Lung (tissue), 12 donors: ENCODE measurements around the gene ZNF565. TPM values are rescaled to one million over a fixed set of nuclear protein-coding genes. Genes with fewer than 3 reads are reported as not detected.

ENCODE experiments used
- ATAC-seq: fragments of 200-7000 bp; cut with Tn5 transposase; one replicate; pipeline ENCODE4 v1.9.1; 2020; ENCODE audit warnings: moderate number of reproducible peaks; ENCODE audit not compliant: insufficient read depth, low FRiP score
- DNase-seq, 3 donors: peaks; one replicate each; pipeline ENCODE4 v3.0.0-alpha.2; 2013 to 2017
- H3K27ac ChIP-seq, 2 donors: one replicate each; pipeline ENCODE4 v1.5.1; 2013; ENCODE audit warnings: mild to moderate bottlenecking in 2 of 2, moderate library complexity in 2 of 2, control low read depth in 1 of 2, inconsistent platforms in 1 of 2, low read depth in 1 of 2, low read length in 1 of 2
- H3K27me3 ChIP-seq, 3 donors: one replicate each; pipeline ENCODE4 v1.5.1; 2013; ENCODE audit warnings: low read length in 2 of 3; ENCODE audit not compliant: control insufficient read depth in 3 of 3, insufficient read depth in 3 of 3
- H3K36me3 ChIP-seq, 4 donors: one replicate each; pipeline ENCODE4 v1.5.1; 2013; ENCODE audit warnings: low read length in 4 of 4, mild to moderate bottlenecking in 1 of 4, moderate library complexity in 1 of 4; ENCODE audit not compliant: control insufficient read depth in 4 of 4, insufficient read depth in 4 of 4
- H3K4me1 ChIP-seq, 5 donors: one replicate each; pipeline ENCODE4 v1.5.1; 2013; ENCODE audit warnings: low read length in 5 of 5, mild to moderate bottlenecking in 2 of 5, moderate library complexity in 1 of 5; ENCODE audit not compliant: control insufficient read depth in 5 of 5, insufficient read depth in 5 of 5
- H3K4me3 ChIP-seq: one replicate; pipeline ENCODE4 v1.5.1; 2013; ENCODE audit warnings: mild to moderate bottlenecking, control low read depth, moderate library complexity
- H3K9ac ChIP-seq, 2 donors: one replicate each; pipeline ENCODE4 v1.5.1; 2013; ENCODE audit warnings: low read length in 2 of 2, control low read depth in 1 of 2; ENCODE audit not compliant: insufficient read depth in 1 of 2
- H3K9me3 ChIP-seq, 4 donors: one replicate each; pipeline ENCODE4 v1.5.1; 2013; ENCODE audit warnings: low read length in 3 of 4, mild to moderate bottlenecking in 1 of 4, moderate library complexity in 1 of 4; ENCODE audit not compliant: control insufficient read depth in 4 of 4, insufficient read depth in 3 of 4
- CTCF ChIP-seq: IDR thresholded peaks from 2 replicates; pipeline ENCODE4 v1.5.1; 2012; ENCODE audit warnings: mild to moderate bottlenecking; ENCODE audit errors: control extremely low read depth, extremely low read depth
- WGBS, 2 donors: extraction: QIAGEN DNeasy Blood & Tissue Kit; methylation state at CpG; one replicate each; pipeline ENCODE4 v1.1.7; 2013; 5-methylcytosine and 5-hydroxymethylcytosine counted together
- polyA plus RNA-seq, 2 donors: library from polyadenylated mRNA; stranded (reverse); fragments of 200-250 nt; gene quantifications; one replicate each; pipeline ENCODE4 v1.2.1, GENCODE V29; 2013
- total RNA-seq, 2 donors: library from RNA; depleted of rRNA in 1 of 2; stranded (reverse); fragments of >200 nt in 1 of 2; gene quantifications; one replicate each; pipeline ENCODE4 v1.2.1, GENCODE V29; 2014 to 2021
- donor health status: control.
- donor health status: control.
- donor health status: Bipolar disorder and iron deficiency.
- donor health status: healthy.
- donor health status: DM: yes; HTN: yes; CAD: no.

ZNF565 gene
- total and polyA plus RNA-seq, 4 donors, result 2.5 to 8.4 (median 2.9) TPM

DNA sequence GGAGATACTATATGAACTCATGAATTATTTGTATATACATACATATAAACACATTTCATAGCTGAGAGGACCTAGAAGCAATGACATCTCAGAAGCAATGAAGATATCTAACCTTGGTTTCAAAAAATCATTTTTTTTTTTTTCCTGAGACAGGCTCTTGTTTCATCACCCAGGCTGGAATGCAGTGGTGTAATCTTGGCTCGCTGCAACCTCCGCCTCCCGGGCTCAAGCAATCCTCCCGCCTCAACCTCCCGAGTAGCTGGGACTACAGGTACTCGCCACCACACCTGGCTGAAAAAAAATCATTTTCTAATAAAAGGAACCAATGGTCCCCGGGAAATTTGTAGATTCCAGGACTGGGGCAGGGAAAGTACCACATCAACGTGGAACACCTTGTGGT is 4.0 kb downstream of the ZNF565 start:
- Histone ChIP-seq H3K4me3 (no peak overlapping the region), H3K27me3 (no peaks in the 10 kb centered on the region), H3K27ac (no peak overlapping the region), H3K36me3 (peaks cover 0 to 7% (median 0%) of the 10 kb centered on the region in 4 donors), H3K9me3 (no peaks in the 10 kb centered on the region), H3K4me1 (peaks cover 0 to 8% (median 5%) of the 10 kb centered on the region in 5 donors), H3K9ac (no peak overlapping the region)
- ATAC-seq, result no peak
- WGBS, 2 donors, result 85 to 93% methylated on average over 8 of the region's 8 CpGs
- no peak for TF ChIP-seq CTCF
- no peak for DNase-seq

DNA sequence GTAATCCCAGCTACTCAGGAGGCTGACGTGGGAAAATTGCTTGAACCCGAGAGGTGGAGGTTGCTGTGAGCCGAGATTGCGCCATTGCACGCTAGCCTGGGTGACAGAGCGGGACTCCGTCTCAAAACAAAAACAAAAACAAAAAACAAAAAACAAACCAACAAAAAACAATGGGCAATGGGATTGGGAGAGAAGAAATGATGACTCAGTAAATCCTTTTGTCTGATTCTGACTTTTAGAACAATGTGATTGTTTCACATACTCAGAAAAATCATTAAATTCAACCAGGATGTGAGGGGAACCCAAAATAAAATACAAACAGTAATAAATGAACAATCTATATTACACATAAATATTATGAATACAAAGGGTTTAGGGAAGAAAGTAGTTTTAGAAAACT is 5.1 kb downstream of the ZNF565 start:
- DNase-seq, result no peak
- 97 to 98% methylated on average over 7 of the region's 7 CpGs for WGBS, 2 donors
- H3K9me3 ChIP-seq, result no peaks in the 10 kb centered on the region
- H3K27ac ChIP-seq, result no peak overlapping the region
- H3K27me3 ChIP-seq, result no peaks in the 10 kb centered on the region
- no peak for ATAC-seq
- H3K9ac ChIP-seq, result no peak overlapping the region
- no peak overlapping the region for H3K4me3 ChIP-seq
- peaks cover 0 to 8% (median 5%) of the 10 kb centered on the region in 5 donors for H3K4me1 ChIP-seq
- TF ChIP-seq CTCF, result no peak
- H3K36me3 ChIP-seq, result peaks cover 0 to 4% (median 0%) of the 10 kb centered on the region in 4 donors

- WGBS, 2 donors, result 75 to 87% methylated on average over 3 of the region's 3 CpGs
- H3K9me3 ChIP-seq, result peaks cover 0 to 1% (median 0%) of the 10 kb centered on the region in 4 donors
- no peaks in the 10 kb centered on the region for H3K4me1 ChIP-seq
These were observed 6.7 kb downstream of the ZNF565 start for GRCh38 chr19:36207605-36208252.

More at GRCh38 chr19:36207605-36208252, 6.7 kb downstream of the ZNF565 start:
- Histone ChIP-seq H3K4me3 (no peak overlapping the region), H3K36me3 (no peaks in the 10 kb centered on the region), H3K9ac (no peak overlapping the region), H3K27me3 (no peaks in the 10 kb centered on the region), H3K27ac (no peak overlapping the region)
- DNase-seq (no peak), ATAC-seq (no peak)
- TF ChIP-seq CTCF, result no peak
